C1 segment of cervical spinal cord (tissue), 14 donors: ENCODE results near the gene LRRC28.
"Not testable (repeated sequence)": the region's sequence is repeated elsewhere in the genome, so short reads cannot be mapped to it uniquely, and the experiment has no call there.

Source experiments
- DNase-seq, 14 donors: peaks; one replicate each; lab custom pipeline; 2025; lab: John Stamatoyannopoulos, UW

Gene LRRC28

DNA sequence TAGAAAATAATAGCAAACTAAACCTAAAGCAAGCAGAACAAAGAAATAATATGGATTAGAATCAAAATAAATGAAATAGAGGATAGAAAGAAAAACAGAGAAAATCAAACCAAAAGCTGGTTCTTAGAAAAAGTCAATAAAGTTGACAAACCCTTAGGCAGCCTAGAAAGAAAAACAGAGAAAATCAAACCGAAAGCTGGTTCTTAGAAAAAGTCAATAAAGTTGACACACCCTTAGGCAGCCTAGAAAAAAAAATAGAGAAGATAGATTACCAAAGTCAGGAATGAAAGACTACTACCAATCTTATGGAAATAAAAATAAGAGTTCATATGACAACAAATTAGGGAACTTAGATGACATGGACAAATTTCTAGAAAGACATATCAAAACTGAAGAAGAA, 142.4 kb downstream of the LRRC28 start:
- DNase-seq = no peak

DNA sequence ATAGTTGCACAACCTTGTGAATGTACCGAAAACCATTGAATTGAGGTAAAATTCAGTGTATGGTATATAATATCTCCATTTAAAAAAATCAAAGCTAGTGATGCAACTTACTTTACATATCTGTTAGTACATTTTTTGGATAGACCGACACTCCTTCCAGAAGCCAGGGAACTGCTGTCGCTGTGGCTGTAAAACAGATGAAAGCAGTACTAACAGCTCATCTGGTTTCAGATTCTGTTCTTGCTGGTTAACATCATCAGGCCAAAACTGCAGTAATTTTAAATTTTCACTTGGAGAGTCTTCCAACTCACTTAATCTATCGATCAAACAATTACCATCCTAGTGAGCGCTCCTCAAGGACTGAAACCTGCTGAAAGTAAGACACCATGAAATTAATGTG, 145.1 kb downstream of the LRRC28 start:
- no peak for DNase-seq

GRCh38 chr15:99399061-99399460, 147.8 kb downstream of the LRRC28 start:
- no peak for DNase-seq

GRCh38 chr15:99399618-99400017, 148.3 kb downstream of the LRRC28 start:
- DNase-seq = no peak

- DNase-seq = not testable (repeated sequence)
Measured at GRCh38 chr15:99401216-99401615, 149.9 kb downstream of the LRRC28 start.

DNA sequence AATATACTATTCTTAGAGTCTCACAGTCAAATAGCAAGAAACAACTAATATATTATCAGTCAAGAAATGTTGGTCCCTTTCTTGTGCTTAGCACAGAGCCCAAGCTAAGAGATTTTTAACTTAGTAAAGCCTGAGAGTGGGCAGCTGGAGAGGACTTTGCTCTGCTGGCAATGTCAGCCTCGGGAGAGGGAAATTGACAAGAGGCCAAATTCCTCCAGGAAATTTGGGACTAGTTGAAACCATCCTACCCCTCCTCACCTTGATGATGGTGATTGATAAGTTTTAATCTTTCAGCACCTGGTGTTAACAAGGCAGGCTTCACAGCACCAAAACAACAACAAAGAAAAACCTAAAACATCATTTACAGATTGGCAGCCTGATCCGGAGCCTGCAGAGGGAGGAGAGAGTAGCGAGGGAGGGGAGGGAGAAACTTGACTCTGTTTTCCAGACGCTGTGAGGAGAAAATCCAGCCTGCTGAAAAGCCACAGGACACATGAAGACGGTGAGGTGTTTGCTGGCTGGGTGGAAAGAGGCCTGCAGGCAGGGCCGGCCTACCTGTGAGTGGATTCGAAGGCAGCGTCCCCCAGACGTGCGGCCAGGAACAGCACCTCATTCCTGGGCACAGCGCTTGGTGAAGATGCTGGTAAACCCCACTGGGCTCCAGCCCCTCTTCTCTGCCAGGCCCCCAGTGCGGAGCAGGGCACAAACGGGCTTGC, 150.9 kb downstream of the LRRC28 start:
- DNase-seq = no peak

- DNase-seq = no peak
Measured at GRCh38 chr15:99403597-99403996, 152.3 kb downstream of the LRRC28 start.

- DNase-seq = no peak
Measured at GRCh38 chr15:99404454-99404853, 153.2 kb downstream of the LRRC28 start.

GRCh38 chr15:99406120-99406519, 154.8 kb downstream of the LRRC28 start:
- DNase-seq = no peak

DNA sequence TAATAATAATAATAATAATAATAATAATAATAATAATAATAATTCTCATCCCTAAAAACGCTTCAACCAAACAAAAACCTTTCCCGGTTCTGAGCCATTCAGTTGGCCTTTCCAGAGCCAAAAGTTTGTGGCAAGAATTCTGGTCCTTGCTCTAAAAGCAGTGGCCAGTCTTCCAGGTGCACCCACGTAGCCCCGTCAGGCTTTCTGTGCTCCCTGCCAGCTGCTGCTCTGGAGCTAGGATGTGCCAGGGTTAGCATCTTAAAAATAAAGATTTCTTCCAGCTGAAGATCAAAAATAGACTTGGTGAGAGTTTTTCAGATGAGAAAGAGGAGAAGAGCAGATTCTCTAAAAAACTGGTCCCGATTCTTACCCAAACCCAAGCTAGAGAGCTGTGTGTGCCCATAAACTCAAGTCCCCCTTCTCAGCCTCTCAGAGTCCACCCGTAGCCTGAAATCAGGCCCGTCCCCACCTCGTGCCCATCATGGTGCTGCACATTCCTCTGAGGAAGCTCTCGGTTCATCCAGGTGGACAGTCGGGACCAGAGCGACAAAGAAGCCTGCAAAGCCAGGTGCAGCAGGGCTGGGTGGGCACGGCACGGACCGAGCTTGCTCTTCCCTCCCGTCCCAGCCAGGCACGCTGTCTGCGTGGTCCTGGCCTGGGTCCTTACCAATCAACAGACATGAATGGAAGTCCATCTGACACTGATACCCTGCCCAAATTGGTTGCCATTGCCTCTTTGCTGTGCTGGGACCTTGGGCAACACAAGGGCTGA, 155.6 kb downstream of the LRRC28 start:
- DNase-seq = no peak

GRCh38 chr15:99407716-99408115, 156.4 kb downstream of the LRRC28 start:
- no peak for DNase-seq

DNA sequence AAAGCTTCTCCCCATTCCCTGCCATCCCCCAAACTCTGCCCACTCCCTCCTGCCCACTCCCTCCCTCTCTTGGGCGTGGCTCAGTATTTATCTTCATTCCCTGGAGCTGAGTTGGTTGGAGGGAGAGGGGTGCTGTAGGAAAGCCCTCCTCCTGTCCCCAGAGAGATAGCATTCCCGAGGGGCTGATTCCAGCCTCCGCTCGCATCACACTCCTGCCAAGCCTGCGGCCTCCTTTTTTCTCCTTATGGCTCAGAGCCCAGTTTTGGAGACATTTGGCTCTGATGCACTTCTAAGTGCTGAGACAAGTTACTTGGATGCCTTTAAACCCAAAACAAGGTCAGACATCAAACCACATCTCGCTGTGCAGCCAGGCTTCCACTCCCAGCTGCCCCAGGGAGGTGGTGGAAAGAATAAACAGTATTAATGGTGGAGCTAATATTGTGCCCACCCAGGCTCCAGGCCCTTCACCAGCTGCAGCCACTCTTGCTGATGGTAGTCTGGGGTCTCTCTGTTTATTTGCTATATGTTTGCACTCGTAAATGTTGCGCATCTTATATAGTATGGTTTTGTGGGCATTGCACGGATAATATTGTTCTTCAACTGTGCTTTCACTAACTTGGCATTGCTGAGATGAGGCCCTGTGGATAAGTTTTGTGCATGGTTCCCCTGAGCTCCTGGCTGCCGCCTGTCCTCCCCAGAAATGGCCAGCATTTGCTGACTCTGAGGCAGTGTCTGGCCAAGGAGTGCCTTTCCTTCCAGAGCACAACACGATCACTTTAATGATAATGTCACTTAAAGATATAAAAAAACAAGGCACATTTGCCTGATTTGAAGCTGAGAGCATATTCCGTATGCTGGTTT, 157.2 kb downstream of the LRRC28 start:
- peak in 5 of 14 donors; percentile 5 to 43 (median 15) for DNase-seq

DNA sequence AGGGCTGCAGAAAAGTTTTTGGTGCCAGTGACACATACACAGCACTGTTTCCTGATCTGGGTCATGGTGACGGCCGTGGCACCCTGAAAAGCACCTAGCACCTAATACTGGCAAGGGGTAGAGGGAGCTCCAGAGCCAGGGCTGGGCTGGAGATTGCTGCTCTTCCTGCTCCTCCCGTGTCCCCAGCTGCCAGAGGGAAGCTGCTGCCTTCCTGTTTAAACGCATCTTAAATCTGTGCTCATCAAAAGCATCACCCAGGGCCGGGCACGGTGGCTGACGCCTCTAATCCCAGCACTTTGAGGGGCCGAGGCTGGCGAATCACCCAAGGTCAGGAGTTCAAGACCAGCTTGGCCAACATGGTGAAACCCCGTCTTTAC, 157.8 kb downstream of the LRRC28 start:
- DNase-seq = peak in 5 of 14 donors; percentile 18 to 40 (median 23)

DNA sequence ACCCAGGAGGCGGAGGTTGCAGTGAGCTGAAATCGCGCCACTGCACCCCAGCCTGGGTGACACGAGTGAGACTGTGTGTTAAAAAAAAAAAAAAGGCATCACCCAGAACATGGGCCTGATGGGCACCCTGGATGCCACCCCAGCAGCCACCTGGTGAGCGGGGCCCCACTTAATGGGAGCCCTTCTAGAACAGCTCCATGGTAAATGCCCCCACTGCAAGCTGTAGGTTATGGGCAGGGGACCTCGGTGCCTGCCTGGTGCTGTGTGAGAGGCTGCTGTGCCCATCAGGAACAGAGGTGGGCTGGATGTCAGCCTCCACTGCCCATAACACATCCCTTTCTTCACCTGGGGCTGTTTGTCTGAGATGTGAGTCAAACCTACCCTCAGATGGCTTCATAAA, 158.3 kb downstream of the LRRC28 start:
- DNase-seq = no peak

GRCh38 chr15:99410477-99410876, 159.2 kb downstream of the LRRC28 start:
- DNase-seq = no peak

DNA sequence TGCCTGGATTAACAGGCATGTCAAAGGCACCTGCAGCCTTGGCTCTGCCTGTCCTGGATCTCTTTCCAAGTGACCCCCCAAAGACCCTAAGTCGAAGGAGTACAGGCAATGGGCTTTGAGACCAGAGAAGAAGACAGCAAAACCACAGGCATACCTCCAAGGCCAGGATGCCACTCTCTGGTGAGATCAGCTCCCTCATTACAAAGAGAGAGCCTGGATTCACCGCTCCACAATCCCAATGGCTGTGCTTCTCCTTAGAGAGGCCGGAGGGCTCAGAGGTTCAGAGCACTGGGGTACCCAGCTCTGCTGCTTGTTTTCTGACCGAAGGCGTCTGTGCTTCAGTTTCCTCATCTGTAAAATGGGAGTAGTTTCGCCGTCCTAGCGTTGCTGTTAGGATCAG, 160.0 kb downstream of the LRRC28 start:
- no peak for DNase-seq

DNA sequence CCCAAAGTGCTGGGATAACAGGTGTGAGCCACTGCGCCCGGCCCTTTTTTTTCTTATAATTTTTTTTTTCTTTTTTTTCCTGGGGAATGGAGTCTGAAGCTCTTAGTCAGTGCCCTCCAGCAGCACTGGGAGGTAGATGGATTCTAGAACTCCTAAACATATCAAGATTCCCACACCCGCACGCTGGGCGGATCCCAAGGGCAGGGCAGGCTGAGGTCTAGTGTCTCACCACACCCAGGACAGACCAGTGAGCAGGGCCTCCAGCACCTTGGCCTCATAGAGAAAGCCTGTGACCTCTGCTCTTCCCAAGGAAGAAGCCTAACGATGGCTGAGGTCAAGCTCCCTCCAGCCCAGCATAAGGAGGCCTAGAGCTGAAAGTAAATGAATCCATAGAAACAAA, 160.8 kb downstream of the LRRC28 start:
- no peak for DNase-seq

DNA sequence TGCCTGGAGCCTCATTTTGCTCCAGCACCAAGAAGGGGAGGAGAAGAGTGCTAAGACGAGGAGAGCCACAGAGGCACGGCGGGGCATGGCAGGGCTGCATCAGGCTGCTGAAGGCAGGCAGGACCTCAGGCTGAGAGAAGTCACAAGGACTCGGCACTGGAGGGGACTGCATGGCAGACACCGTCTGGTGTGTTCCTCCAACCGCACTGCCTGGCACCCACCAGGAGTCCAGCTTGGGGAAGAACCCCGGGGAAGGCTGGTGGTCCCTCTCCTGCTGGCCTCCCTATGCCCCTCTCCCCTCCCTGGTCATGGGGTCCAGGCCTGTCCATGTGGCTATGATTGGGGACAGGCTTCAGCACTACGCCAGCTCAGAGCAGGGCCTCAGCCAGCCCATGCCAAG, 161.3 kb downstream of the LRRC28 start:
- DNase-seq = no peak

- DNase-seq = no peak
Measured at GRCh38 chr15:99413955-99414754, 162.9 kb downstream of the LRRC28 start.

DNA sequence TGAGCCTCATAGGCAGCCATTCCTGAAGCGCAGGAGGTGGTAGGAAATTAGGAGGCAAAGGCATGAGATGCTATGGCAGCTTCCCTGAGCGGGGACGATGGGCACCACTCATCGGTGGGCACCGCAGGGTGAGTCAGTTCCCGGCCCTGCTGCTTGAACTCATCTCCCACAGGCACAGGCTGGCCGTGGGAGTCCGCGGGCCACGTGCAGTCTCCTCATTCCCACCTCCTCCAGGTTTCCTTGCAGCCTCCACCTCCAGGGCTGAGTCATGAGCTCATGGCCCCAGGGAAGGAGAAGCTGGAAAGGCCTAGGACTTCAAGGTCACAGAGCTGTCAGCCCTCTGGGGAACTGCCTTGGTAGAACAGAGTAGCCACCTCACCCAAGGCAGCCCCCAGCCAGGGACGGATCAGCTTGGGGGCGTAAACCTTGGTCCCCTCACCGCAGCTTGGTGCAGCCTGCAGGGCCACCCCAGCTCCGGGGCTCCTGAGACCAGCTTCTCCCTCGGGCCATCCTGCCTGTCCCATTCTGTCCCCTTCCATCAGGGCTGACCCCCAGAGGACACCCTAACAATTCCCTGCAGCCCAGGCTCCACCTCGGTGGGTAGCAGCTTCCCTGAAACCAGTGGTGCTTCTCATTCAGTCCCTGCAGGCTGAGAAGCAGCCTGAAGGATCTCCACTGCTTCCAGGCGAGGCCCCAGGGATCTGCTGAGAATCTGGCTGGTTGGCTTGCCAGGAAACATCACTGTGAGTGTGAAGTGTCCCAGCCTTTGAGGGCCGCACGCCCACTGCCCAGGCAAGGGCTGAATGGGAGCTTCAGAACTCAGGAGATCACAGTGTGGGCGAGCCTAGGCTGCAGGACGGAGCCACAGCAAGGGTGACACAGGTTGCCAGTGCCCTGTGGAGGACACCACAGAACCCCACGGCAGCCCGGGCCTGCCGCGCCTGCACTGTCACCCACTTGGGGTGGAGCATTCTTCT, 163.8 kb downstream of the LRRC28 start:
- no peak for DNase-seq
